Measurements from ENCODE around the gene PSMB7.

GRCh38 chr9:124343533-124344290, 71.5 kb downstream of the PSMB7 start:
- TF ChIP-seq CTCF (conservative IDR thresholded peaks at IDR 0.05; ENCODE audit: low read length): no peak
- TF ChIP-seq EZH2phosphoT487 (IDR thresholded peaks at IDR 0.05; ENCODE audit: borderline replicate concordance, low read depth, low read length): no peak
